IMR-90 (cell line): Measurements from ENCODE around the gene IGSF10.

Experiments used
- BHLHE40 ChIP-seq: fragments of 150-350 bp; IDR thresholded peaks from 2 replicates; pipeline ENCODE4 v1.6.1; 2016; ENCODE audit warnings: mild to moderate bottlenecking, low read depth, low read length
- CEBPB ChIP-seq: IDR thresholded peaks from 2 replicates; pipeline ENCODE4 v1.6.1; 2012; ENCODE audit warnings: low read depth, low read length, improper control_type of control experiment
- FOS ChIP-seq: fragments of 150-350 bp; IDR thresholded peaks from 2 replicates; pipeline ENCODE4 v1.6.1; 2016; ENCODE audit warnings: low read depth, low read length
- MAFK ChIP-seq: IDR thresholded peaks from 2 replicates; pipeline ENCODE4 v1.6.1; 2012; ENCODE audit warnings: low read depth, low read length, improper control_type of control experiment
- MAZ ChIP-seq: IDR thresholded peaks from 2 replicates; pipeline ENCODE4 v1.6.1; 2012; ENCODE audit warnings: low read depth, mild to moderate bottlenecking, low read length, improper control_type of control experiment, moderate library complexity, borderline replicate concordance
- MXI1 ChIP-seq: IDR thresholded peaks from 2 replicates; pipeline ENCODE4 v1.6.1; 2012; ENCODE audit warnings: low read depth, mild to moderate bottlenecking, low read length, moderate library complexity, borderline replicate concordance
- POLR2A ChIP-seq: IDR thresholded peaks from 2 replicates; pipeline ENCODE4 v1.6.1; 2012; ENCODE audit warnings: mild to moderate bottlenecking, low read depth, low read length
- RCOR1 ChIP-seq: IDR thresholded peaks from 2 replicates; pipeline ENCODE4 v1.6.1; 2012; ENCODE audit warnings: mild to moderate bottlenecking, low read length, improper control_type of control experiment; ENCODE audit not compliant: insufficient replicate concordance
- RFX5 ChIP-seq: IDR thresholded peaks from 2 replicates; pipeline ENCODE4 v1.8.0; 2012; ENCODE audit warnings: low read depth, mild to moderate bottlenecking, low read length, moderate library complexity
- SMC3 ChIP-seq: fragments of 150-350 bp; IDR thresholded peaks from 2 replicates; pipeline ENCODE4 v1.6.1; 2016; ENCODE audit warnings: low read depth, mild to moderate bottlenecking, antibody characterized with exemption, low read length, moderate library complexity
- TF ChIP-seq, protein P1 (sequence below): conservative IDR thresholded peaks from 2 replicates; pipeline ENCODE4 v1.5.1; 2012; ENCODE audit warnings: mild to moderate bottlenecking, low read depth, low read length, improper control_type of control experiment
- TF ChIP-seq, protein P2 (sequence below): fragments of 150-350 bp; IDR thresholded peaks from 2 replicates; pipeline ENCODE4 v1.6.1; 2016; ENCODE audit warnings: low read depth, mild to moderate bottlenecking, low read length, moderate library complexity, borderline replicate concordance
- TF ChIP-seq, protein P3 (sequence below): fragments of 150-350 bp; IDR thresholded peaks from 2 replicates; pipeline ENCODE4 v1.6.1; 2017; ENCODE audit warnings: mild to moderate bottlenecking, antibody characterized with exemption, low read length, low read depth

DNA sequence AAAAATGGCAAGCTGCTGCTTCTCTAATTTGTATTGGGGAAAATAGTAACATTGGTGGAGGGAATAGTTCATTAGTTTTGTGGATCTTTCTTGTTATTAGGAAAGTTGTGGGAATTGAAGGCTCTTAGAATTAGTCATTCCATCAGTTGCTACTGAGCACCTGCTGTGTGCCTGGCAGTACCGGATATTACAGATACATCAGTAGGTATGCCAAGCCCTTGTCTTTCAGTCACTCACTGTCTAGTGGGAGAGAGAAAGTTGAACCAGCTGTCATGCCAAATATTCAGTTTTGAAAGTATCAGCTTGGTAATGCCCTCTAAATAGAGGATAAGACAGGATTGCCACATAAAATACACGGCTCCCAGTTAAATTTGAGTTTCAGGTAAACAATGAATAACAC, 32.5 kb downstream of the IGSF10 start:
- TF ChIP-seq, protein P1, sequence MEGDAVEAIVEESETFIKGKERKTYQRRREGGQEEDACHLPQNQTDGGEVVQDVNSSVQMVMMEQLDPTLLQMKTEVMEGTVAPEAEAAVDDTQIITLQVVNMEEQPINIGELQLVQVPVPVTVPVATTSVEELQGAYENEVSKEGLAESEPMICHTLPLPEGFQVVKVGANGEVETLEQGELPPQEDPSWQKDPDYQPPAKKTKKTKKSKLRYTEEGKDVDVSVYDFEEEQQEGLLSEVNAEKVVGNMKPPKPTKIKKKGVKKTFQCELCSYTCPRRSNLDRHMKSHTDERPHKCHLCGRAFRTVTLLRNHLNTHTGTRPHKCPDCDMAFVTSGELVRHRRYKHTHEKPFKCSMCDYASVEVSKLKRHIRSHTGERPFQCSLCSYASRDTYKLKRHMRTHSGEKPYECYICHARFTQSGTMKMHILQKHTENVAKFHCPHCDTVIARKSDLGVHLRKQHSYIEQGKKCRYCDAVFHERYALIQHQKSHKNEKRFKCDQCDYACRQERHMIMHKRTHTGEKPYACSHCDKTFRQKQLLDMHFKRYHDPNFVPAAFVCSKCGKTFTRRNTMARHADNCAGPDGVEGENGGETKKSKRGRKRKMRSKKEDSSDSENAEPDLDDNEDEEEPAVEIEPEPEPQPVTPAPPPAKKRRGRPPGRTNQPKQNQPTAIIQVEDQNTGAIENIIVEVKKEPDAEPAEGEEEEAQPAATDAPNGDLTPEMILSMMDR: no peak
- TF ChIP-seq RFX5 (no peak), POLR2A (no peak), SMC3 (no peak), FOS (no peak), MXI1 (no peak), RCOR1 (no peak), BHLHE40 (no peak), MAFK (no peak), MAZ (no peak), CEBPB (no peak)
- TF ChIP-seq, protein P2, sequence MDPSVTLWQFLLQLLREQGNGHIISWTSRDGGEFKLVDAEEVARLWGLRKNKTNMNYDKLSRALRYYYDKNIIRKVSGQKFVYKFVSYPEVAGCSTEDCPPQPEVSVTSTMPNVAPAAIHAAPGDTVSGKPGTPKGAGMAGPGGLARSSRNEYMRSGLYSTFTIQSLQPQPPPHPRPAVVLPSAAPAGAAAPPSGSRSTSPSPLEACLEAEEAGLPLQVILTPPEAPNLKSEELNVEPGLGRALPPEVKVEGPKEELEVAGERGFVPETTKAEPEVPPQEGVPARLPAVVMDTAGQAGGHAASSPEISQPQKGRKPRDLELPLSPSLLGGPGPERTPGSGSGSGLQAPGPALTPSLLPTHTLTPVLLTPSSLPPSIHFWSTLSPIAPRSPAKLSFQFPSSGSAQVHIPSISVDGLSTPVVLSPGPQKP: no peak
- TF ChIP-seq, protein P3, sequence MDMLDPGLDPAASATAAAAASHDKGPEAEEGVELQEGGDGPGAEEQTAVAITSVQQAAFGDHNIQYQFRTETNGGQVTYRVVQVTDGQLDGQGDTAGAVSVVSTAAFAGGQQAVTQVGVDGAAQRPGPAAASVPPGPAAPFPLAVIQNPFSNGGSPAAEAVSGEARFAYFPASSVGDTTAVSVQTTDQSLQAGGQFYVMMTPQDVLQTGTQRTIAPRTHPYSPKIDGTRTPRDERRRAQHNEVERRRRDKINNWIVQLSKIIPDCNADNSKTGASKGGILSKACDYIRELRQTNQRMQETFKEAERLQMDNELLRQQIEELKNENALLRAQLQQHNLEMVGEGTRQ: no peak
